WTC11 (cell line): ENCODE data around the gene ADAMTS19.

ENCODE experiments used
- ATF1 ChIP-seq: sonication (generic); formaldehyde crosslinking; IDR thresholded peaks from 2 replicates; pipeline ENCODE4 v1.8.1; 2023; ENCODE audit warnings: mild to moderate bottlenecking, moderate library complexity, missing genetic modification reagents
- ELF4 ChIP-seq: sonication (generic); formaldehyde crosslinking; IDR thresholded peaks from 2 replicates; pipeline ENCODE4 v1.8.1; 2022; ENCODE audit warnings: low read depth, mild to moderate bottlenecking, moderate library complexity, missing genetic modification reagents
- FOXJ3 ChIP-seq: sonication (generic); formaldehyde crosslinking; IDR thresholded peaks from 2 replicates; pipeline ENCODE4 v1.9.0; 2021; ENCODE audit warnings: missing genetic modification reagents, mild to moderate bottlenecking, borderline replicate concordance
- GTF2I ChIP-seq: fragments of 250-450 bp; sonication (Bioruptor Pico); conservative IDR thresholded peaks from 2 replicates; pipeline ENCODE4 v1.4.0; 2021; ENCODE audit warnings: mild to moderate bottlenecking
- NR1H2 ChIP-seq: sonication (generic); formaldehyde crosslinking; IDR thresholded peaks from 2 replicates; pipeline ENCODE4 v1.9.0; 2021; ENCODE audit warnings: mild to moderate bottlenecking, moderate library complexity, missing genetic modification reagents
- PRDM15 ChIP-seq: sonication (generic); formaldehyde crosslinking; IDR thresholded peaks from 2 replicates; pipeline ENCODE4 v1.8.0; 2022; ENCODE audit warnings: missing genetic modification reagents
- SP1 ChIP-seq: sonication (generic); formaldehyde crosslinking; conservative IDR thresholded peaks from 2 replicates; pipeline ENCODE4 v1.8.1; 2022; ENCODE audit warnings: missing genetic modification reagents
- TEAD4 ChIP-seq: sonication (generic); formaldehyde crosslinking; IDR thresholded peaks from 2 replicates; pipeline ENCODE4 v1.8.0; 2022; ENCODE audit warnings: mild to moderate bottlenecking, missing genetic modification reagents
- ZNF121 ChIP-seq: sonication (generic); formaldehyde crosslinking; IDR thresholded peaks from 2 replicates; pipeline ENCODE4 v1.8.0; 2023; ENCODE audit warnings: missing genetic modification reagents
- TF ChIP-seq, protein P1 (sequence below): fragments of 200-600 bp; IDR thresholded peaks from 2 replicates; pipeline ENCODE4 v1.8.0; 2022; ENCODE audit warnings: antibody characterized with exemption
- TF ChIP-seq, protein P2 (sequence below): sonication (generic); formaldehyde crosslinking; IDR thresholded peaks from 2 replicates; pipeline ENCODE4 v1.8.1; 2023; ENCODE audit warnings: mild to moderate bottlenecking, missing genetic modification reagents

- TF ChIP-seq ZNF121 (CRISPR knock-in tag), result no peak
- no peak for TF ChIP-seq PRDM15 (CRISPR knock-in tag)
- TF ChIP-seq ATF1 (CRISPR knock-in tag), result no peak
- no peak for TF ChIP-seq ELF4 (CRISPR knock-in tag)
- TF ChIP-seq, protein P1, sequence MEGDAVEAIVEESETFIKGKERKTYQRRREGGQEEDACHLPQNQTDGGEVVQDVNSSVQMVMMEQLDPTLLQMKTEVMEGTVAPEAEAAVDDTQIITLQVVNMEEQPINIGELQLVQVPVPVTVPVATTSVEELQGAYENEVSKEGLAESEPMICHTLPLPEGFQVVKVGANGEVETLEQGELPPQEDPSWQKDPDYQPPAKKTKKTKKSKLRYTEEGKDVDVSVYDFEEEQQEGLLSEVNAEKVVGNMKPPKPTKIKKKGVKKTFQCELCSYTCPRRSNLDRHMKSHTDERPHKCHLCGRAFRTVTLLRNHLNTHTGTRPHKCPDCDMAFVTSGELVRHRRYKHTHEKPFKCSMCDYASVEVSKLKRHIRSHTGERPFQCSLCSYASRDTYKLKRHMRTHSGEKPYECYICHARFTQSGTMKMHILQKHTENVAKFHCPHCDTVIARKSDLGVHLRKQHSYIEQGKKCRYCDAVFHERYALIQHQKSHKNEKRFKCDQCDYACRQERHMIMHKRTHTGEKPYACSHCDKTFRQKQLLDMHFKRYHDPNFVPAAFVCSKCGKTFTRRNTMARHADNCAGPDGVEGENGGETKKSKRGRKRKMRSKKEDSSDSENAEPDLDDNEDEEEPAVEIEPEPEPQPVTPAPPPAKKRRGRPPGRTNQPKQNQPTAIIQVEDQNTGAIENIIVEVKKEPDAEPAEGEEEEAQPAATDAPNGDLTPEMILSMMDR, result no peak
- TF ChIP-seq, protein P2, sequence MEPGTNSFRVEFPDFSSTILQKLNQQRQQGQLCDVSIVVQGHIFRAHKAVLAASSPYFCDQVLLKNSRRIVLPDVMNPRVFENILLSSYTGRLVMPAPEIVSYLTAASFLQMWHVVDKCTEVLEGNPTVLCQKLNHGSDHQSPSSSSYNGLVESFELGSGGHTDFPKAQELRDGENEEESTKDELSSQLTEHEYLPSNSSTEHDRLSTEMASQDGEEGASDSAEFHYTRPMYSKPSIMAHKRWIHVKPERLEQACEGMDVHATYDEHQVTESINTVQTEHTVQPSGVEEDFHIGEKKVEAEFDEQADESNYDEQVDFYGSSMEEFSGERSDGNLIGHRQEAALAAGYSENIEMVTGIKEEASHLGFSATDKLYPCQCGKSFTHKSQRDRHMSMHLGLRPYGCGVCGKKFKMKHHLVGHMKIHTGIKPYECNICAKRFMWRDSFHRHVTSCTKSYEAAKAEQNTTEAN (CRISPR knock-in tag), result no peak
- no peak for TF ChIP-seq GTF2I (CRISPR knock-in tag)
- no peak for TF ChIP-seq NR1H2 (CRISPR knock-in tag)
- TF ChIP-seq TEAD4 (CRISPR knock-in tag), result no peak
- TF ChIP-seq FOXJ3 (CRISPR knock-in tag), result no peak
- no peak for TF ChIP-seq SP1 (CRISPR knock-in tag)
Measured at GRCh38 chr5:129687941-129688340, 227.8 kb downstream of the ADAMTS19 start.
